Mesenchymal stem cell (in vitro differentiated cells and primary cell): ENCODE results near the gene ACVR1.
"Not testable (repeated sequence)": the region's sequence is repeated elsewhere in the genome, so short reads cannot be mapped to it uniquely, and the experiment has no call there.

Source experiments
- DNase-seq: peaks from one replicate; pipeline ENCODE4 v3.0.0-alpha.2; 2013
- H2AFZ ChIP-seq: one replicate; pipeline ENCODE4 v1.6.1; 2013; ENCODE audit warnings: low read depth, mild to moderate bottlenecking, control low read depth, inconsistent platforms, low read length, moderate library complexity
- H2AK5ac ChIP-seq: 2 replicates; pipeline ENCODE4 v1.6.1; 2013; ENCODE audit warnings: low read length, moderate library complexity, mild to moderate bottlenecking, inconsistent platforms; ENCODE audit not compliant: severe bottlenecking
- H2BK120ac ChIP-seq: one replicate; pipeline ENCODE4 v1.6.1; 2013; ENCODE audit warnings: low read depth, mild to moderate bottlenecking, inconsistent platforms, low read length, moderate library complexity
- H2BK12ac ChIP-seq, 2 experiments: one replicate each; pipeline ENCODE4 v1.6.1; 2013; ENCODE audit warnings: inconsistent platforms in 2 of 2, low read length in 2 of 2, mild to moderate bottlenecking in 2 of 2, moderate library complexity in 2 of 2, control low read depth in 1 of 2
- H2BK15ac ChIP-seq: one replicate; pipeline ENCODE4 v1.6.1; 2013; ENCODE audit warnings: mild to moderate bottlenecking, low read depth, inconsistent platforms; ENCODE audit not compliant: poor library complexity, severe bottlenecking
- H2BK5ac ChIP-seq: 2 replicates; pipeline ENCODE4 v1.6.1; 2013; ENCODE audit warnings: low read depth, mild to moderate bottlenecking, low read length, control low read depth, inconsistent platforms; ENCODE audit not compliant: poor library complexity, severe bottlenecking
- H3K14ac ChIP-seq, 2 experiments: one replicate each; pipeline ENCODE4 v1.6.1; 2013; ENCODE audit warnings: inconsistent platforms in 2 of 2, low read length in 2 of 2, control low read depth in 1 of 2, mild to moderate bottlenecking in 1 of 2, moderate library complexity in 1 of 2
- H3K18ac ChIP-seq, 2 experiments: one replicate each; pipeline ENCODE4 v1.6.1; 2013; ENCODE audit warnings: inconsistent platforms in 2 of 2, low read length in 2 of 2, control low read depth in 1 of 2, low read depth in 1 of 2, mild to moderate bottlenecking in 1 of 2
- H3K23ac ChIP-seq, 2 experiments: one replicate each; pipeline ENCODE4 v1.6.1; 2013; ENCODE audit warnings: inconsistent platforms in 2 of 2, low read length in 2 of 2, mild to moderate bottlenecking in 2 of 2, moderate library complexity in 2 of 2, control low read depth in 1 of 2
- H3K27ac ChIP-seq: 2 replicates; pipeline ENCODE4 v1.5.1; 2013; ENCODE audit warnings: mild to moderate bottlenecking, moderate library complexity, low read length, control low read depth, inconsistent platforms; ENCODE audit not compliant: poor library complexity, severe bottlenecking
- H3K27me3 ChIP-seq, 2 experiments: 2 replicates each; pipeline versions ENCODE4 v1.6.1 to v1.7.0; 2013; ENCODE audit warnings: low read length in 2 of 2, mild to moderate bottlenecking in 2 of 2, moderate library complexity in 2 of 2, control low read depth in 1 of 2, inconsistent platforms in 1 of 2; ENCODE audit not compliant: control insufficient read depth in 1 of 2, insufficient read depth in 1 of 2
- H3K36me3 ChIP-seq, 2 experiments: 2 replicates each; pipeline versions ENCODE4 v1.6.1 to v1.7.0; 2013; ENCODE audit warnings: low read length in 2 of 2, control low read depth in 1 of 2, inconsistent platforms in 1 of 2, low read depth in 1 of 2, mild to moderate bottlenecking in 1 of 2; ENCODE audit not compliant: insufficient read depth in 2 of 2, control insufficient read depth in 1 of 2
- H3K4ac ChIP-seq, 2 experiments: one replicate each; pipeline ENCODE4 v1.6.1; 2013; ENCODE audit warnings: inconsistent platforms in 2 of 2, low read length in 2 of 2, mild to moderate bottlenecking in 2 of 2, moderate library complexity in 2 of 2, control low read depth in 1 of 2, low read depth in 1 of 2
- H3K4me1 ChIP-seq: 2 replicates; pipeline ENCODE4 v1.6.1; 2013; ENCODE audit warnings: low read depth, low read length, control low read depth; ENCODE audit not compliant: control insufficient read depth, insufficient read depth
- H3K4me2 ChIP-seq: 2 replicates; pipeline ENCODE4 v1.6.1; 2013; ENCODE audit warnings: low read length, mild to moderate bottlenecking, inconsistent platforms; ENCODE audit not compliant: poor library complexity, severe bottlenecking
- H3K4me3 ChIP-seq, 2 experiments: 2 replicates each; pipeline versions ENCODE4 v1.5.1 to v1.7.0; 2013; ENCODE audit warnings: low read length in 2 of 2, mild to moderate bottlenecking in 2 of 2, control low read depth in 1 of 2, low read depth in 1 of 2; ENCODE audit not compliant: insufficient read depth in 1 of 2
- H3K79me1 ChIP-seq: replicated peaks from 2 replicates; pipeline ENCODE4 v1.6.1; 2013; ENCODE audit warnings: mild to moderate bottlenecking, control low read depth, low read length, inconsistent platforms; ENCODE audit not compliant: poor library complexity, severe bottlenecking
- H3K9ac ChIP-seq: 2 replicates; pipeline ENCODE4 v1.7.0; 2013; ENCODE audit warnings: mild to moderate bottlenecking, low read length, moderate library complexity
- H3K9me3 ChIP-seq: 2 replicates; pipeline ENCODE4 v1.7.0; 2013; ENCODE audit warnings: mild to moderate bottlenecking, low read length; ENCODE audit not compliant: control insufficient read depth
- H4K8ac ChIP-seq: one replicate; pipeline ENCODE4 v1.6.1; 2013; ENCODE audit warnings: inconsistent platforms, mild to moderate bottlenecking, low read length, moderate library complexity
- H4K91ac ChIP-seq: one replicate; pipeline ENCODE4 v1.6.1; 2013; ENCODE audit warnings: mild to moderate bottlenecking, low read length, inconsistent platforms
- WGBS: methylation state at CpG from one replicate; pipeline ENCODE4 v1.1.7; 2013; ENCODE audit warnings: mixed read lengths; 5-methylcytosine and 5-hydroxymethylcytosine counted together

The ACVR1 gene

DNA sequence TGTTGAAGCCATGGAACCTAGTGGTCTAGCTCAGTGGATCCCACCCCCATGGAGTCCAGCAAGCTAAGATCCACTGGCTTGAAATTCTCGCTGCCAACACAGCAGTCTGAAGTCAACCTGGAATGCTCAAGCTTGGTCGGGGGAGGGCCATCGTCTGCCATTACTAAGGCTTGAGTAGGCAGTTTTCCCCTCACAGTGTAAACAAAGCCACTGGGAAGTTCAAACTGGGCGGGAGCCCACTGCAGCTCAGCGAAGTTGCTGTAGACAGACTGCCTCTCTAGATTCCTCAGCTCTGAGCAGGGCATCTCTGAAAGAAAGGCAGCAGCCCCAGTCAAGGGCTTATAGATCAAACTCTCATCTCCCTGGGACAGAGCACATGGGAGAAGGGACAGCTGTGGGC lies 171.5 kb downstream of the ACVR1 start:
- H3K79me1 ChIP-seq, H2BK5ac ChIP-seq, H2BK15ac ChIP-seq, H3K4me2 ChIP-seq, H3K4me1 ChIP-seq, H3K14ac ChIP-seq, H3K27ac ChIP-seq, H2BK120ac ChIP-seq, H3K18ac ChIP-seq, H3K4me3 ChIP-seq, H4K8ac ChIP-seq, H2AFZ ChIP-seq, H3K9ac ChIP-seq, H3K23ac ChIP-seq, H2BK12ac ChIP-seq, H4K91ac ChIP-seq, H3K27me3 ChIP-seq, H2AK5ac ChIP-seq, H3K4ac ChIP-seq: not testable (repeated sequence)
- peaks cover 45% of the 10 kb centered on the region for H3K9me3 ChIP-seq
- H3K36me3 ChIP-seq = peaks cover 15 to 19% of the 10 kb centered on the region in 2 experiments
- peak; percentile 24 for DNase-seq
- WGBS = 52% methylated on average over 5 of the region's 5 CpGs

DNA sequence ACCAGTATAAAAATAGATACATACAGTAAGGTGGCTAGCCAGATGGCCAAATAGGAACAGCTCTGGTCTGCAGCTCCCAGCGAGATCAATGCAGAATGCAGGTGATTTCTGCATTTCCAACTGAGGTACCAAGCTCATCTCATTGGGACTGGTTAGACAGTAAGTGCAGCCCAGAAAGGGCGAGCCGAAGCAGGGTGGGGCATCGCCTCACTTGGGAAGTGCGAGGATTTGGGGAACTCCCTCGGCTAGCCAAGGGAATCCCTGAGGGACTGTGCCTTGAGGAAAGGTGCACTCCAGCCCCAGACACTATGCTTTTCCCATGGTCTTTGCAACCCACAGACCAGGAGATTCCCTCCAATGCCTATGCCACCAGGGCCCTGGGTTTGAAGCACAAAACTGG lies 172.0 kb downstream of the ACVR1 start:
- not testable (repeated sequence) for H3K27ac ChIP-seq

DNA sequence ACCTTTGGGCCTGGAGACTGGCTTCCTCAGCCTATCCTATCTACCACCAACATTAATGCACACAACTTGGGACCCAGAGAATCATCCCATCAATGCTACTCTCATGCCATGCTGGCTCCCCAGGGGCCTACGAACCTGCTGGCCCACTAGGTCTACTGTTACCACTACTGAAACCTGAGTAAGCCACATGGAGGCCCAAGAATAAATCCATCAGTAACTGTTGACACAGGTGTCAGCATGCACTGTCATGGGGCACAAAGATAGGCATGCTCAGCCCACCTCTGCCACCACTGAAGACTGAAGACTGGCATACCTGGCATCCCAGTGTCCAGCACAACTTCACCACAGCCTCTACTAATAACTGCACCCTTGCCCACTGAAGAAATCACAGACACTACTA lies 176.3 kb downstream of the ACVR1 start:
- Histone ChIP-seq H3K9me3 (peaks cover 46% of the 10 kb centered on the region), H4K8ac (no peak overlapping the region), H3K27me3 (no peaks in the 10 kb centered on the region), H2BK15ac (no peak overlapping the region), H3K9ac (no peak overlapping the region), H3K4me1 (peaks cover 2% of the 10 kb centered on the region), H3K79me1 (no peaks in the 10 kb centered on the region), H3K4me2 (no peak overlapping the region), H2BK120ac (no peak overlapping the region), H3K4ac (no peak overlapping the region), H4K91ac (no peak overlapping the region), H3K27ac (no peak overlapping the region), H3K36me3 (peaks cover 19 to 21% of the 10 kb centered on the region in 2 experiments), H3K14ac (peak overlapping the region in 1 of 2 experiments; percentile 75), H3K18ac (no peak overlapping the region), H2AK5ac (no peak overlapping the region), H2BK12ac (no peak overlapping the region), H3K4me3 (no peak overlapping the region), H2AFZ (no peak overlapping the region), H3K23ac (no peak overlapping the region), H2BK5ac (no peak overlapping the region)
- no peak for DNase-seq
- 97% methylated on average over 1 of the region's 1 CpG for WGBS

More for the DNA sequence above, 172.0 kb downstream of the ACVR1 start:
- H3K9ac ChIP-seq, H3K4me1 ChIP-seq, H2BK120ac ChIP-seq, DNase-seq, H3K4ac ChIP-seq, H2BK15ac ChIP-seq, H3K23ac ChIP-seq, H3K4me2 ChIP-seq, H4K91ac ChIP-seq, H4K8ac ChIP-seq, H3K27me3 ChIP-seq, H2BK12ac ChIP-seq, H2AFZ ChIP-seq, H3K79me1 ChIP-seq, H3K14ac ChIP-seq, H2AK5ac ChIP-seq, H2BK5ac ChIP-seq, H3K18ac ChIP-seq, H3K4me3 ChIP-seq: not testable (repeated sequence)
- H3K9me3 ChIP-seq = peaks cover 46% of the 10 kb centered on the region
- 98% methylated on average over 6 of the region's 6 CpGs for WGBS
- peaks cover 19 to 21% of the 10 kb centered on the region in 2 experiments for H3K36me3 ChIP-seq

DNA sequence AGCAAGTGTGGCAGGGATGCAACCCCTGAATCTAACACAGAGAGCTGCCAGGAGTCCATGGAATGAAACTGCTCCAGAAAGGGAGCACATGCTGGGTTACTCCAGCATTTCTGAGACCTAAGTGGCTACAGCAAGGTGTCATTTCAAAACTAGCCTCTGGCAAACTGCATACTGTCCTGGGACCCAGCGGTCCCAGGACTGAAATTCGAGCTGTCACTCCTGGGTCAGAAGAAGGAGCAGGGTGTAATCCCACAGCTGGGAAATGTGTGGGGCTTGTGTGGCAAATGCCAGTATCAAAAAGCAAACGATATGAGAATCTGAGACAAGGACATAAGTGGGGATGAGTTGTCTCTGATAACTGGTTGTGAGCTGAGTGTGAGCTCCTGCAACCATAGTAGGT lies 177.1 kb downstream of the ACVR1 start:
- Histone ChIP-seq H4K91ac (no peak overlapping the region), H2BK120ac (no peak overlapping the region), H3K27me3 (no peaks in the 10 kb centered on the region), H3K4me2 (no peak overlapping the region), H3K4ac (no peak overlapping the region), H2AFZ (no peak overlapping the region), H2BK15ac (no peak overlapping the region), H4K8ac (no peak overlapping the region), H3K14ac (no peak overlapping the region), H3K27ac (no peak overlapping the region), H3K4me1 (peaks cover 2% of the 10 kb centered on the region), H2BK5ac (no peak overlapping the region), H3K79me1 (no peaks in the 10 kb centered on the region), H2BK12ac (no peak overlapping the region), H2AK5ac (no peak overlapping the region), H3K18ac (no peak overlapping the region), H3K9ac (no peak overlapping the region), H3K4me3 (no peak overlapping the region), H3K9me3 (peaks cover 44% of the 10 kb centered on the region), H3K23ac (no peak overlapping the region), H3K36me3 (peaks cover 13 to 14% of the 10 kb centered on the region in 2 experiments)
- DNase-seq = no peak
- 86% methylated on average over 3 of the region's 3 CpGs for WGBS
